Measurements from ENCODE around the gene HOXD4.

- no peak for TF ChIP-seq CTCF (IDR thresholded peaks at IDR 0.05)
- TF ChIP-seq POLR2A (IDR thresholded peaks at IDR 0.05) = no peak
These were observed 12.3 kb upstream of the HOXD4 start for GRCh38 chr2:176138923-176139660.

Data from heart left ventricle (tissue), 13 donors.